ENCODE data around the gene VMP1.
"Not testable (repeated sequence)": the region's sequence is repeated elsewhere in the genome, so short reads cannot be mapped to it uniquely, and the experiment has no call there.

The VMP1 gene

GRCh38 chr17:59872351-59872750, 164.9 kb downstream of the VMP1 start:
- DNase-seq = no peak

GRCh38 chr17:59873414-59873813, 166.0 kb downstream of the VMP1 start:
- not testable (repeated sequence) for DNase-seq

GRCh38 chr17:59874376-59874775, 166.9 kb downstream of the VMP1 start:
- no peak for DNase-seq

GRCh38 chr17:59876107-59876506, 168.7 kb downstream of the VMP1 start:
- no peak for DNase-seq

GRCh38 chr17:59877965-59878364, 170.5 kb downstream of the VMP1 start:
- DNase-seq = no peak

GRCh38 chr17:59878624-59879023, 171.2 kb downstream of the VMP1 start:
- DNase-seq = no peak

- DNase-seq = no peak
Measured at GRCh38 chr17:59884861-59885260, 177.4 kb downstream of the VMP1 start.

- no peak for DNase-seq
Measured at GRCh38 chr17:59888145-59888750, 180.8 kb downstream of the VMP1 start.

GRCh38 chr17:59890720-59891119, 183.3 kb downstream of the VMP1 start:
- DNase-seq = no peak

Data from NCI-H69 (cell line).